Sigmoid colon (tissue), 7 donors: Measurements from ENCODE around the gene SFT2D3. TPM values are rescaled to one million over a fixed set of nuclear protein-coding genes. Genes with fewer than 3 reads are reported as not detected.

ENCODE experiments used
- DNase-seq: peaks from one replicate; pipeline ENCODE4 v3.0.0-alpha.2; 2019
- H3K27ac ChIP-seq, 4 donors: fragments of 200-600 bp; sonication (generic); one replicate each; pipeline ENCODE4 v1.5.1; 2016 to 2019; ENCODE audit warnings: mild to moderate bottlenecking in 1 of 4
- H3K27me3 ChIP-seq, 3 donors: fragments of 200-600 bp; sonication (generic); one replicate each; pipeline ENCODE4 v1.5.1; 2019; ENCODE audit warnings: mild to moderate bottlenecking in 1 of 3
- H3K36me3 ChIP-seq, 4 donors: fragments of 200-600 bp; sonication (generic); one replicate each; pipeline ENCODE4 v1.5.1; 2016 to 2019
- H3K4me1 ChIP-seq, 4 donors: fragments of 200-600 bp; sonication (generic); one replicate each; pipeline ENCODE4 v1.5.1; 2017 to 2019
- H3K4me3 ChIP-seq, 4 donors: fragments of 200-600 bp; sonication (generic); one replicate each; pipeline ENCODE4 v1.5.1; 2017 to 2019; ENCODE audit warnings: mild to moderate bottlenecking in 2 of 4, moderate library complexity in 1 of 4
- H3K9me3 ChIP-seq, 4 donors: fragments of 200-600 bp in 3 of 4; sonication (generic) in 3 of 4; one replicate each; pipeline versions ENCODE4 v1.5.1 to v1.6.1; 2013 to 2019
- EP300 ChIP-seq, 4 donors: sonication (generic); formaldehyde crosslinking; IDR thresholded peaks; one replicate each; pipeline ENCODE4 v1.6.1; 2017; ENCODE audit warnings: antibody characterized with exemption in 4 of 4
- POLR2A ChIP-seq, 2 donors: fragments of 450-650 bp; IDR thresholded peaks; one replicate each; pipeline ENCODE4 v1.6.1; 2016; ENCODE audit warnings: antibody characterized with exemption in 2 of 2, mild to moderate bottlenecking in 2 of 2, moderate library complexity in 2 of 2
- POLR2AphosphoS5 ChIP-seq, 4 donors: sonication (generic); formaldehyde crosslinking; IDR thresholded peaks; one replicate each; pipeline ENCODE4 v1.6.1; 2017; ENCODE audit warnings: antibody characterized with exemption in 4 of 4
- whole genome bisulfite sequencing, 2 donors: extraction: QIAGEN DNeasy Blood & Tissue Kit; methylation state at CpG; one replicate each; pipeline ENCODE4 v1.1.7; 2013; 5-methylcytosine and 5-hydroxymethylcytosine counted together
- intact Hi-C: fragments of 100-400 bp; cut with DNase I; formaldehyde crosslinking; loops from one replicate; pipeline ENCODE4 v1.15.1; 2023
- polyA plus RNA-seq, 3 donors: library from polyadenylated mRNA; stranded (reverse); fragments of 200-250 nt; gene quantifications; one replicate each; pipeline ENCODE4 v1.2.3, GENCODE V29; 2013
- total RNA-seq, 4 donors: library from RNA; depleted of rRNA; stranded (reverse); fragments of >200 nt; gene quantifications; one replicate each; pipeline ENCODE4 v1.1.0, GENCODE V29; 2016
- TF ChIP-seq, protein P1 (sequence below), 4 experiments: fragments of 450-650 bp in 3 of 4; fragments of 200-600 bp in 1 of 4; IDR thresholded peaks; one replicate each; pipeline ENCODE4 v1.5.1; 2016 to 2019; ENCODE audit warnings: antibody characterized with exemption in 4 of 4, mild to moderate bottlenecking in 3 of 4, moderate library complexity in 2 of 4
- donor health status: healthy with polysubstance abuse.
- donor health status: Bipolar disorder and iron deficiency.
- donor health status: healthy.

Gene SFT2D3
- total and polyA plus RNA-seq, 7 donors = 1.4 to 8.6 (median 6.5) TPM

DNA sequence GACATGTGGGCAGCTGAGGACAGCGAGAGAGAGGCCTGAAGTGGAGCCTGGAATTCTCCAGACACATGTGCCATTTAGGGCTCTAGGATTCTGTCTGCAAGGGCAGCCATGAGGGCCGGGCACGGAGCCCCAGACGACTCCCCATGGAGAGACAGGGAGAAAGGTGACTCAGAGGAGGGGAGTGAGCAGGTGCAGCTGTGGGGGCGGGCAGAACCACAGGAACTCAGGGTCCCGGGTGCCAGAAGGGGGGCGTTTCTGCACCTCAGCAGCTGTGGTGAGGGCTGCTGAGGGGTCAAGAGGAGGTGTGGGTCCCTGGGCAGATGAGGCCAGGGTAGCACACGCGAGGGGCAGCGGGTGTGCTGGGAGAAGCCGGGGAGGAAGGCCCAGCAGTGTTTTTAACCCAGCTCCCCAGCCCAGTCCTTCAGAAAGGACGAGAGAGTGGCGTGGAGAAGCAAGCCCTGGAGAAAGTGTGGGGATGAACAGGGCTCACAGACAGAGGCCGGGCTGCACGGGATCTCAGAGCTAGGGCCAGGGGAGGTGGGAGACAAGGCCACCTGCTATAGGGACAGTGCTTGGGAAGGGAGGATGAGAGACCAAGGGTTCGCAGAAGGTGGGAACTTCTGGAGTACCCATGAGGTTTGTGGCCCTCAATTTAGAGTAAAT is 47.7 kb upstream of the SFT2D3 start:
- WGBS, 2 donors = 74 to 81% methylated on average over 16 of the region's 16 CpGs
- TF ChIP-seq POLR2AphosphoS5 (IDR thresholded peaks at IDR 0.05) (peak in 1 of 4 donors; percentile 25), EP300 (IDR thresholded peaks at IDR 0.05) (peak in 1 of 4 donors; percentile 10)
- TF ChIP-seq, protein P1, sequence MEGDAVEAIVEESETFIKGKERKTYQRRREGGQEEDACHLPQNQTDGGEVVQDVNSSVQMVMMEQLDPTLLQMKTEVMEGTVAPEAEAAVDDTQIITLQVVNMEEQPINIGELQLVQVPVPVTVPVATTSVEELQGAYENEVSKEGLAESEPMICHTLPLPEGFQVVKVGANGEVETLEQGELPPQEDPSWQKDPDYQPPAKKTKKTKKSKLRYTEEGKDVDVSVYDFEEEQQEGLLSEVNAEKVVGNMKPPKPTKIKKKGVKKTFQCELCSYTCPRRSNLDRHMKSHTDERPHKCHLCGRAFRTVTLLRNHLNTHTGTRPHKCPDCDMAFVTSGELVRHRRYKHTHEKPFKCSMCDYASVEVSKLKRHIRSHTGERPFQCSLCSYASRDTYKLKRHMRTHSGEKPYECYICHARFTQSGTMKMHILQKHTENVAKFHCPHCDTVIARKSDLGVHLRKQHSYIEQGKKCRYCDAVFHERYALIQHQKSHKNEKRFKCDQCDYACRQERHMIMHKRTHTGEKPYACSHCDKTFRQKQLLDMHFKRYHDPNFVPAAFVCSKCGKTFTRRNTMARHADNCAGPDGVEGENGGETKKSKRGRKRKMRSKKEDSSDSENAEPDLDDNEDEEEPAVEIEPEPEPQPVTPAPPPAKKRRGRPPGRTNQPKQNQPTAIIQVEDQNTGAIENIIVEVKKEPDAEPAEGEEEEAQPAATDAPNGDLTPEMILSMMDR (IDR thresholded peaks at IDR 0.05) = no peak
- Histone ChIP-seq H3K4me3 (no peak overlapping the region), H3K9me3 (no peaks in the 10 kb centered on the region), H3K4me1 (peaks cover 0 to 99% (median 97%) of the 10 kb centered on the region in 4 donors), H3K27ac (peak overlapping the region; percentile 86 to 97 (median 92)), H3K36me3 (peaks cover 7 to 41% (median 31%) of the 10 kb centered on the region in 4 donors), H3K27me3 (no peaks in the 10 kb centered on the region)
- DNase-seq = peak; percentile 73
- intact Hi-C loops = loop anchor here (2.0 kb wide), 1 partner anchor 21 kb away; the partner anchor contains the start of gene LIMS2

- WGBS, 2 donors = 89 to 93% methylated on average over 24 of the region's 24 CpGs
- H3K36me3 ChIP-seq = peaks cover 7 to 40% (median 31%) of the 10 kb centered on the region in 4 donors
- no peaks in the 10 kb centered on the region for H3K9me3 ChIP-seq
- H3K27ac ChIP-seq = peak overlapping the region; percentile 86 to 97 (median 92)
- no peak overlapping the region for H3K4me3 ChIP-seq
- TF ChIP-seq POLR2AphosphoS5 (IDR thresholded peaks at IDR 0.05) (peak in 2 of 4 donors; percentile 2 to 12), POLR2A (IDR thresholded peaks at IDR 0.05) (no peak)
- no peaks in the 10 kb centered on the region for H3K27me3 ChIP-seq
- DNase-seq = peak; percentile 64
- intact Hi-C loops = no loop called here
- peaks cover 0 to 100% (median 99%) of the 10 kb centered on the region in 4 donors for H3K4me1 ChIP-seq
Measured at GRCh38 chr2:127654084-127654837, 47.0 kb upstream of the SFT2D3 start.

DNA sequence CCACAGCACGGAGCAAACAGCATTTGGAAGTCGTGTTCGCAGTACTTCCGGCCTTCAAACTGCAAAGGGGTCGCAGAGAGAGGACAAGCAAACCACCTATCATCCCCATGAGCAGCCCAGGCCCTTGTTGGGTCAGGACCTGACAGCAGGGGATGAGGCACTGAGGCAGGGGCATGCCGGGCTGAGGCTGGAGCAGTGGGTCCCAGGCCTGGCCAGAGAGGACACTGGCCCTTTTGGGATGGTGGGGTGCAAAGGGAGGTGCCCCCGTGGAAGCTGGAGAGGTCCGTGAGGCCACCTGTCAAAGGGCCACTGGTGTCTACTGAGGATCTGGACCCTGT is 46.5 kb upstream of the SFT2D3 start:
- Histone ChIP-seq H3K4me1 (peaks cover 0 to 100% (median 99%) of the 10 kb centered on the region in 4 donors), H3K27me3 (no peaks in the 10 kb centered on the region), H3K9me3 (no peaks in the 10 kb centered on the region), H3K27ac (peak overlapping the region; percentile 86 to 97 (median 92)), H3K4me3 (no peak overlapping the region), H3K36me3 (peaks cover 7 to 40% (median 30%) of the 10 kb centered on the region in 4 donors)
- 93 to 94% methylated on average over 8 of the region's 8 CpGs for WGBS, 2 donors
- TF ChIP-seq, protein P1 (IDR thresholded peaks at IDR 0.05) = no peak
- TF ChIP-seq POLR2AphosphoS5 (IDR thresholded peaks at IDR 0.05) = no peak
- TF ChIP-seq POLR2A (IDR thresholded peaks at IDR 0.05) = no peak
- TF ChIP-seq EP300 (IDR thresholded peaks at IDR 0.05) = no peak
- intact Hi-C loops = no loop called here
- peak; percentile 63 for DNase-seq

- peaks cover 7 to 43% (median 32%) of the 10 kb centered on the region in 4 donors for H3K36me3 ChIP-seq
- peaks cover 0 to 100% (median 99%) of the 10 kb centered on the region in 4 donors for H3K4me1 ChIP-seq
- H3K27me3 ChIP-seq = no peaks in the 10 kb centered on the region
- DNase-seq = peak; percentile 79
- 88 to 89% methylated on average over 16 of the region's 16 CpGs for WGBS, 2 donors
- no peaks in the 10 kb centered on the region for H3K9me3 ChIP-seq
- H3K27ac ChIP-seq = peak overlapping the region; percentile 86 to 97 (median 92)
- H3K4me3 ChIP-seq = peak overlapping the region in 1 of 4 donors; percentile 2
- intact Hi-C loops = no loop called here
- TF ChIP-seq POLR2AphosphoS5 (IDR thresholded peaks at IDR 0.05) (peak in 2 of 4 donors; percentile 45 to 53), POLR2A (IDR thresholded peaks at IDR 0.05) (no peak)
- TF ChIP-seq, protein P1 (IDR thresholded peaks at IDR 0.05) = no peak
Measured at GRCh38 chr2:127655209-127656073, 45.9 kb upstream of the SFT2D3 start.
